Thoracic aorta (tissue), 2 donors: ENCODE data around the gene HS6ST3. TPM values are rescaled to one million over a fixed set of nuclear protein-coding genes. Genes with fewer than 3 reads are reported as not detected.

Experiments
- ATAC-seq: fragments of 150-250 bp; one replicate; pipeline ENCODE4 v1.8.0; 2017; ENCODE audit warnings: low read depth; ENCODE audit not compliant: insufficient number of reproducible peaks, low FRiP score
- DNase-seq: peaks from one replicate; pipeline ENCODE4 v3.0.0-alpha.2; 2020; ENCODE audit warnings: low spot score
- H3K27ac ChIP-seq, 2 donors: fragments of 200-600 bp; sonication (generic); 1 replicate in 1 of 2; 2 replicates in 1 of 2; pipeline ENCODE4 v1.5.1; 2016; ENCODE audit warnings: mild to moderate bottlenecking in 2 of 2, moderate library complexity in 2 of 2
- H3K27me3 ChIP-seq: fragments of 200-600 bp; sonication (generic); replicated peaks from 2 replicates; pipeline ENCODE4 v1.6.0; 2016; ENCODE audit warnings: mild to moderate bottlenecking; ENCODE audit not compliant: insufficient read depth
- H3K36me3 ChIP-seq: fragments of 200-600 bp; sonication (generic); one replicate; pipeline ENCODE4 v1.5.1; 2016
- H3K4me1 ChIP-seq, 2 donors: fragments of 200-600 bp; sonication (generic); 1 replicate in 1 of 2; 2 replicates in 1 of 2; pipeline versions ENCODE4 v1.5.1 to v1.6.0; 2016; ENCODE audit warnings: low read depth in 2 of 2, mild to moderate bottlenecking in 1 of 2; ENCODE audit not compliant: control insufficient read depth in 1 of 2
- H3K4me3 ChIP-seq: fragments of 200-600 bp; sonication (generic); 2 replicates; pipeline ENCODE4 v1.5.1; 2016; ENCODE audit warnings: mild to moderate bottlenecking
- H3K9me3 ChIP-seq: fragments of 200-600 bp; sonication (generic); 2 replicates; pipeline ENCODE4 v1.5.1; 2016
- total RNA-seq, 2 donors: library from RNA; depleted of rRNA; stranded (reverse); fragments of >200 nt; gene quantifications; one replicate each; pipeline versions ENCODE4 v1.1.0 to v1.2.3, GENCODE V29; 2016
- TF ChIP-seq, protein P1 (sequence below): fragments of 200-600 bp; sonication (generic); IDR thresholded peaks from one replicate; pipeline ENCODE4 v1.5.1; 2019; ENCODE audit warnings: antibody characterized with exemption

Gene HS6ST3
- total RNA-seq, 2 donors from 2014 or later: 1.1 to 1.8 TPM

GRCh38 chr13:96553796-96554195 is 463.9 kb downstream of the HS6ST3 start:
- H3K4me1 ChIP-seq: no peaks in the 10 kb centered on the region
- no peaks in the 10 kb centered on the region for H3K9me3 ChIP-seq
- H3K4me3 ChIP-seq: no peak overlapping the region
- DNase-seq: no peak
- no peaks in the 10 kb centered on the region for H3K27me3 ChIP-seq
- H3K27ac ChIP-seq: no peak overlapping the region
- no peaks in the 10 kb centered on the region for H3K36me3 ChIP-seq
- TF ChIP-seq, protein P1, sequence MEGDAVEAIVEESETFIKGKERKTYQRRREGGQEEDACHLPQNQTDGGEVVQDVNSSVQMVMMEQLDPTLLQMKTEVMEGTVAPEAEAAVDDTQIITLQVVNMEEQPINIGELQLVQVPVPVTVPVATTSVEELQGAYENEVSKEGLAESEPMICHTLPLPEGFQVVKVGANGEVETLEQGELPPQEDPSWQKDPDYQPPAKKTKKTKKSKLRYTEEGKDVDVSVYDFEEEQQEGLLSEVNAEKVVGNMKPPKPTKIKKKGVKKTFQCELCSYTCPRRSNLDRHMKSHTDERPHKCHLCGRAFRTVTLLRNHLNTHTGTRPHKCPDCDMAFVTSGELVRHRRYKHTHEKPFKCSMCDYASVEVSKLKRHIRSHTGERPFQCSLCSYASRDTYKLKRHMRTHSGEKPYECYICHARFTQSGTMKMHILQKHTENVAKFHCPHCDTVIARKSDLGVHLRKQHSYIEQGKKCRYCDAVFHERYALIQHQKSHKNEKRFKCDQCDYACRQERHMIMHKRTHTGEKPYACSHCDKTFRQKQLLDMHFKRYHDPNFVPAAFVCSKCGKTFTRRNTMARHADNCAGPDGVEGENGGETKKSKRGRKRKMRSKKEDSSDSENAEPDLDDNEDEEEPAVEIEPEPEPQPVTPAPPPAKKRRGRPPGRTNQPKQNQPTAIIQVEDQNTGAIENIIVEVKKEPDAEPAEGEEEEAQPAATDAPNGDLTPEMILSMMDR: no peak
- no peak for ATAC-seq

DNA sequence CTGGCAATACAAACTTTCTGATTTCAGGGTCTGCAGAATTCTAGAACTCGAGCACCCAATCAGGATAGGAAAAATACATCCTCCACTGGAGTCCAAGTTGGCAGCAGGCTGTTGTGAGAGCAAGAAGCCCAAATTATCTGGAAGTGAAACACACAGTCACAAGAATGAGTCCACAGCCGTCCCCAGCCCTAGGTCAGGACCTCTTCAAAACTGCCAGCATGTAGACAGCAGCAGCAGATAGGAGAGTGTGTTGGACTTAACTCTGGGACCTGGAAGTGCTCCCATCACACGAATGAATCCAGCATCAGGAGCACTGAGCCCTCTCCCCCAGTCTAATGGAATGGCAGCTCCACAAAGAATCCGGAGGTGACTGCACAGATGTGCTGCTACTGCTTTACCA is 483.7 kb downstream of the HS6ST3 start:
- Histone ChIP-seq H3K36me3 (no peaks in the 10 kb centered on the region), H3K27me3 (no peaks in the 10 kb centered on the region), H3K4me1 (no peaks in the 10 kb centered on the region), H3K9me3 (no peaks in the 10 kb centered on the region), H3K27ac (no peak overlapping the region), H3K4me3 (no peak overlapping the region)
- no peak for ATAC-seq
- TF ChIP-seq, protein P1: no peak
- no peak for DNase-seq

DNA sequence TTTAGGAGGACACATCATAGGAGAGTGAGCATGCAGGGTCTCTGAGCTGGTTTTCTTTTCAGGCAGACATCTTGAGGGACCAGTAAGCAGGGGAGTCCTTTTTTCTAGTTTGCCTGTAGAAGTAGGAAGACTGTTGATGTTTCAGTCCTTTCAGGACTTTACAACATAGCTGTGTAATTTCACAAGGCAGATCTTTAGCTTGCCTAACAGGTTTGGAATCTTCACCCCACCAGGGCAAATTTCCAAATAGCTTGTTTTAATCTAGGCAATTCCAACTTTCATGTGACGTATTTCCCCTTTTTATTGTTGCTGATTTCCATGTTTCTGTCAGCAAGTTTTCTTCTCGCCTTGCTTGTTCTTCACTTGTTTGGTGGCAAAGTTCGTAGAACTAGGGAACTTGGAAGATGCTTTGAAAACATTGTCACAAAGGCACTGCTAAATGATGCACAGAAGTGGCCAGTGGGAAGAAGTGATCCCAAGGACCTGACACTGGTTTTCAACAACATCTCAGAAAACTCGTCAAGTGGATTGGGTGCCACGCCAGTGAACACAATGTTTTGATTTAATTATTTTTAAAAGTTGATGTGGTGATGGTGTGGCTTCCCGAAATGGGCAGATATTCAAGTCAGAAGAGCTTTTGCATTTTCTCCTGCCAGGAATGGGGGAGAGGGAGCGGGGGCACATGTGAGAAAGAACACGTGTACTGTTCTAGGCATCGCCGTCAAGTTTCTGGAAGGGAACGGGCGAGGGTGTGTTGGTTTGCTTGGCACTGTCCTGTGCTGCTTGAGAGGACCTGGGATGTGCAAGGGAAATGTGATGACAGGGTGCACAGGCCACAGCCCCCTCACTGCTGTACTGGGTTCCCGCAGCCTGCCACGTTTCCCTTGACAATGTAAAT is 485.8 kb downstream of the HS6ST3 start:
- TF ChIP-seq, protein P1: no peak
- Histone ChIP-seq H3K27me3 (no peaks in the 10 kb centered on the region), H3K27ac (no peak overlapping the region), H3K36me3 (no peaks in the 10 kb centered on the region), H3K4me1 (no peaks in the 10 kb centered on the region), H3K9me3 (no peaks in the 10 kb centered on the region), H3K4me3 (no peak overlapping the region)
- ATAC-seq (no peak), DNase-seq (no peak)

GRCh38 chr13:96581741-96582140 is 491.8 kb downstream of the HS6ST3 start:
- H3K9me3 ChIP-seq: no peaks in the 10 kb centered on the region
- DNase-seq: no peak
- no peaks in the 10 kb centered on the region for H3K4me1 ChIP-seq
- no peak overlapping the region for H3K27ac ChIP-seq
- no peaks in the 10 kb centered on the region for H3K27me3 ChIP-seq
- H3K36me3 ChIP-seq: no peaks in the 10 kb centered on the region
- no peak overlapping the region for H3K4me3 ChIP-seq
- TF ChIP-seq, protein P1: no peak
- ATAC-seq: no peak

DNA sequence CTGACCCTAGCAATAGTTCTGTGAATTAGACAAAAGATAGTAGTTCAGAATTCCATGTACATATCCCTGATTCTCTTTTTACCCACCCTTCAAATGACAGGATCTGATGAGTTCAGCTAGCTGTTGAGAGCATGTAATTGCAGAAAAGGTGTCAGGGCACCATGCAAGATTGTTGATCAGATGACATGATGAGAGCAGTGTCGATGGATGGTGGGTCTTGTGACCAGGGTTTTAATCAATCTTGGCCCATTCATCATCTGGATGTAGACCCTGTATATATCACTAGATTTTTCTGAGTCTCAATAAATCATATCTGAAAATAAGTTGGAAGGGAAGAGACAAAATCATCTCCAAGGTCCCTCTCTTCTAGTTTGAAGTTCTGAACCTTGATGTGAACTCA is 525.3 kb downstream of the HS6ST3 start:
- no peak for ATAC-seq
- DNase-seq: no peak
- TF ChIP-seq, protein P1: no peak
- Histone ChIP-seq H3K27ac (no peak overlapping the region), H3K9me3 (no peaks in the 10 kb centered on the region), H3K36me3 (no peaks in the 10 kb centered on the region), H3K27me3 (no peaks in the 10 kb centered on the region), H3K4me1 (no peaks in the 10 kb centered on the region), H3K4me3 (no peak overlapping the region)
